SK-N-SH treated with all-trans-retinoic acid at 6 μM for 48 hours (cell line): Measurements from ENCODE around the gene TMEM207.

ENCODE experiments used
- ATAC-seq: fragments of 200-7000 bp; cut with Tn5 transposase; 3 replicates; pipeline ENCODE4 v1.9.1; 2020; ENCODE audit warnings: mild to moderate bottlenecking, moderate library complexity
- ARNTL ChIP-seq: fragments of 450-650 bp; formaldehyde crosslinking; IDR thresholded peaks from 2 replicates; pipeline ENCODE4 v1.5.0; 2020; ENCODE audit warnings: low read depth, mild to moderate bottlenecking, moderate library complexity, borderline replicate concordance
- BACH2 ChIP-seq: fragments of 250-450 bp; sonication (Bioruptor Pico); IDR thresholded peaks from 2 replicates; pipeline ENCODE4 v1.9.0; 2021; ENCODE audit warnings: mild to moderate bottlenecking, borderline replicate concordance
- CREB5 ChIP-seq: fragments of 250-450 bp; sonication (Bioruptor Pico); IDR thresholded peaks from 2 replicates; pipeline ENCODE4 v1.5.1; 2020; ENCODE audit warnings: low read depth, mild to moderate bottlenecking, moderate library complexity
- CSDC2 ChIP-seq: fragments of 250-450 bp; sonication (Bioruptor Pico); IDR thresholded peaks from 2 replicates; pipeline ENCODE4 v1.5.0; 2020; ENCODE audit warnings: mild to moderate bottlenecking, moderate library complexity
- CSRNP3 ChIP-seq: fragments of 250-450 bp; sonication (Bioruptor Pico); IDR thresholded peaks from 2 replicates; pipeline ENCODE4 v1.5.1; 2021; ENCODE audit warnings: mild to moderate bottlenecking, moderate library complexity
- ESRRG ChIP-seq: fragments of 250-450 bp; sonication (Bioruptor Pico); IDR thresholded peaks from 2 replicates; pipeline ENCODE4 v1.6.1; 2021; ENCODE audit warnings: mild to moderate bottlenecking
- GLIS3 ChIP-seq: fragments of 250-450 bp; sonication (Bioruptor Pico); IDR thresholded peaks from 2 replicates; pipeline ENCODE4 v1.5.0; 2020; ENCODE audit warnings: mild to moderate bottlenecking, moderate library complexity
- OSR1 ChIP-seq: fragments of 250-450 bp; sonication (Bioruptor Pico); IDR thresholded peaks from 2 replicates; pipeline ENCODE4 v1.8.0; 2022; ENCODE audit warnings: moderate library complexity, mild to moderate bottlenecking, inconsistent platforms
- PATZ1 ChIP-seq: fragments of 250-450 bp; sonication (Bioruptor Pico); IDR thresholded peaks from 2 replicates; pipeline ENCODE4 v1.8.0; 2020; ENCODE audit warnings: mild to moderate bottlenecking, moderate library complexity, borderline replicate concordance
- POU6F1 ChIP-seq: fragments of 250-450 bp; sonication (Bioruptor Pico); IDR thresholded peaks from 2 replicates; pipeline ENCODE4 v1.8.0; 2021; ENCODE audit warnings: low read depth, mild to moderate bottlenecking, moderate library complexity, borderline replicate concordance
- PPARA ChIP-seq: fragments of 250-450 bp; sonication (Bioruptor Pico); IDR thresholded peaks from 2 replicates; pipeline ENCODE4 v1.5.0; 2020; ENCODE audit warnings: mild to moderate bottlenecking, borderline replicate concordance
- RARB ChIP-seq: fragments of 250-450 bp; sonication (Bioruptor Pico); IDR thresholded peaks from 2 replicates; pipeline ENCODE4 v1.8.0; 2021; ENCODE audit warnings: mild to moderate bottlenecking, moderate library complexity
- SNAI2 ChIP-seq: fragments of 250-450 bp; sonication (Bioruptor Pico); IDR thresholded peaks from 2 replicates; pipeline ENCODE4 v1.5.0; 2020; ENCODE audit warnings: mild to moderate bottlenecking, moderate library complexity
- TSHZ2 ChIP-seq: fragments of 250-450 bp; sonication (Bioruptor Pico); IDR thresholded peaks from 2 replicates; pipeline ENCODE4 v1.5.0; 2020; ENCODE audit warnings: mild to moderate bottlenecking, moderate library complexity
- ZC3H10 ChIP-seq: fragments of 250-450 bp; sonication (Bioruptor Pico); IDR thresholded peaks from 2 replicates; pipeline ENCODE4 v1.5.1; 2021; ENCODE audit warnings: mild to moderate bottlenecking, moderate library complexity
- ZFP3 ChIP-seq: fragments of 250-450 bp; sonication (Bioruptor Pico); IDR thresholded peaks from 2 replicates; pipeline ENCODE4 v1.5.0; 2020; ENCODE audit warnings: mild to moderate bottlenecking, moderate library complexity
- ZFP30 ChIP-seq: fragments of 450-650 bp; formaldehyde crosslinking; IDR thresholded peaks from 2 replicates; pipeline ENCODE4 v1.5.0; 2022; ENCODE audit warnings: mild to moderate bottlenecking, moderate library complexity
- ZNF70 ChIP-seq: fragments of 450-650 bp; formaldehyde crosslinking; IDR thresholded peaks from 2 replicates; pipeline ENCODE4 v1.5.0; 2020; ENCODE audit warnings: mild to moderate bottlenecking, moderate library complexity
- ZNF8 ChIP-seq: fragments of 450-650 bp; formaldehyde crosslinking; IDR thresholded peaks from 2 replicates; pipeline ENCODE4 v1.5.0; 2020; ENCODE audit warnings: mild to moderate bottlenecking, moderate library complexity

The TMEM207 gene

GRCh38 chr3:190433626-190434025, 16.1 kb downstream of the TMEM207 start:
- no peak for ATAC-seq
- TF ChIP-seq ZFP30 (CRISPR knock-in tag) (no peak), OSR1 (CRISPR knock-in tag) (no peak), ARNTL (CRISPR knock-in tag) (no peak), ESRRG (CRISPR knock-in tag) (no peak), CREB5 (CRISPR knock-in tag) (no peak), ZNF8 (CRISPR knock-in tag) (no peak), PATZ1 (CRISPR knock-in tag) (no peak), PPARA (CRISPR knock-in tag) (no peak), SNAI2 (CRISPR knock-in tag) (no peak), POU6F1 (CRISPR knock-in tag) (no peak), CSRNP3 (CRISPR knock-in tag) (no peak), BACH2 (no peak), ZC3H10 (CRISPR knock-in tag) (no peak), ZNF70 (CRISPR knock-in tag) (no peak), TSHZ2 (no peak), CSDC2 (CRISPR knock-in tag) (no peak), RARB (CRISPR knock-in tag) (no peak)

GRCh38 chr3:190432216-190432615, 17.5 kb downstream of the TMEM207 start:
- no peak for TF ChIP-seq RARB (CRISPR knock-in tag)
- TF ChIP-seq SNAI2 (CRISPR knock-in tag), result no peak
- no peak for ATAC-seq

- ATAC-seq, result no peak
- TF ChIP-seq CSRNP3 (CRISPR knock-in tag) (no peak), ESRRG (CRISPR knock-in tag) (no peak), CREB5 (CRISPR knock-in tag) (no peak), ZFP30 (CRISPR knock-in tag) (no peak), ZFP3 (CRISPR knock-in tag) (no peak), PATZ1 (CRISPR knock-in tag) (no peak), CSDC2 (CRISPR knock-in tag) (no peak), GLIS3 (no peak), OSR1 (CRISPR knock-in tag) (no peak)
Measured at GRCh38 chr3:190430906-190431305, 18.8 kb downstream of the TMEM207 start.
